Esophagus squamous epithelium (tissue), 4 donors: Measurements from ENCODE around the gene EXOSC7.

Source experiments
- POLR2A ChIP-seq, 4 donors: fragments of 450-650 bp; IDR thresholded peaks; one replicate each; pipeline ENCODE4 v1.6.1; 2017; ENCODE audit warnings: antibody characterized with exemption in 4 of 4, mild to moderate bottlenecking in 4 of 4, moderate library complexity in 3 of 4
- TF ChIP-seq, protein P1 (sequence below), 6 experiments: fragments of 450-650 bp in 4 of 6; fragments of 200-600 bp in 2 of 6; sonication (generic) in 2 of 6; IDR thresholded peaks; one replicate each; pipeline ENCODE4 v1.5.1; 2016 to 2019; ENCODE audit warnings: antibody characterized with exemption in 6 of 6, mild to moderate bottlenecking in 4 of 6, moderate library complexity in 4 of 6

DNA sequence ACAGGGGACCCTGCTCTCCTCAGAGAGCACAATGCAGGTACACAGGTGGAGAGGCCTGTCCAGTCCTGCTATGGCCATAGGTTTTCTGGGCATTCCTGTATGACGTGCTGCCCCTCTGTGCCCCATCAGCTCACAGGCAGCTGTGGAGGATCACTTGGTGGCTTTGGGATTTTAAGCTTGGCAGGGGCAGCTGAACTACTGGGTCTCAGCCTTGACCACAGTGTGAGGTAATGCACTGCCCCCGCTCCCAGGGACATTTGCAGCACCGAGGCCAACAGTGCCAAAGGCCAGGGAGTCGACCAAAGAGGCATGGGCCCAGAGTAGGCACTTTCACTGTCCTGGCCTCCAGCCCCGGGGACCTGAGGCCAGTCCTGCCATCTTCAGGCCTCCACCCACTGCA lies 46.3 kb upstream of the EXOSC7 start:
- TF ChIP-seq, protein P1, sequence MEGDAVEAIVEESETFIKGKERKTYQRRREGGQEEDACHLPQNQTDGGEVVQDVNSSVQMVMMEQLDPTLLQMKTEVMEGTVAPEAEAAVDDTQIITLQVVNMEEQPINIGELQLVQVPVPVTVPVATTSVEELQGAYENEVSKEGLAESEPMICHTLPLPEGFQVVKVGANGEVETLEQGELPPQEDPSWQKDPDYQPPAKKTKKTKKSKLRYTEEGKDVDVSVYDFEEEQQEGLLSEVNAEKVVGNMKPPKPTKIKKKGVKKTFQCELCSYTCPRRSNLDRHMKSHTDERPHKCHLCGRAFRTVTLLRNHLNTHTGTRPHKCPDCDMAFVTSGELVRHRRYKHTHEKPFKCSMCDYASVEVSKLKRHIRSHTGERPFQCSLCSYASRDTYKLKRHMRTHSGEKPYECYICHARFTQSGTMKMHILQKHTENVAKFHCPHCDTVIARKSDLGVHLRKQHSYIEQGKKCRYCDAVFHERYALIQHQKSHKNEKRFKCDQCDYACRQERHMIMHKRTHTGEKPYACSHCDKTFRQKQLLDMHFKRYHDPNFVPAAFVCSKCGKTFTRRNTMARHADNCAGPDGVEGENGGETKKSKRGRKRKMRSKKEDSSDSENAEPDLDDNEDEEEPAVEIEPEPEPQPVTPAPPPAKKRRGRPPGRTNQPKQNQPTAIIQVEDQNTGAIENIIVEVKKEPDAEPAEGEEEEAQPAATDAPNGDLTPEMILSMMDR (IDR thresholded peaks at IDR 0.05): no peak
- TF ChIP-seq POLR2A (IDR thresholded peaks at IDR 0.05): no peak
